ENCODE data around the gene TXNDC16. TPM values are rescaled to one million over a fixed set of nuclear protein-coding genes. Genes with fewer than 3 reads are reported as not detected.

TXNDC16 gene
- total RNA-seq, 1 donor from 2014 or later = 3.1 TPM

DNA sequence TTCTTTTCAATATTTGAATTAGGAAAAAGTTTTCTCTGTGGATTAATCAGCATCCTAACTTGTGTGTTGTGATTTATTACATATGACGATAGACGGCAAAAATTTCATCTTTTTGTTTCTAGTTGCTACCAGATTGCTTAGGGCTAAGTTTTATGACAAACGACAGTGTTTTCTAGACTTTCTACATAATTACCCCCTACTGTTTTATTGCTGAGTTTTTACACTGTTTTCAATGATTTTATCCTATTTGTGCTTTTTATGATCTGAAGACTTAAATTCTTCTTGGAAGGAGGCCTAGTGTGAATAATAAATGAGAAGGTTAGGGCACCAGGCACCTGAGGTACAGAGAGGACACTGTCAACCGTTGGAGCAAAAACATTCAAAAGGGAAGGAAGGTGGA is 88.1 kb downstream of the TXNDC16 start:
- intact Hi-C loops (cut with DNase I) = no loop called here
- ATAC-seq (ENCODE audit: poor library complexity) = no peak

DNA sequence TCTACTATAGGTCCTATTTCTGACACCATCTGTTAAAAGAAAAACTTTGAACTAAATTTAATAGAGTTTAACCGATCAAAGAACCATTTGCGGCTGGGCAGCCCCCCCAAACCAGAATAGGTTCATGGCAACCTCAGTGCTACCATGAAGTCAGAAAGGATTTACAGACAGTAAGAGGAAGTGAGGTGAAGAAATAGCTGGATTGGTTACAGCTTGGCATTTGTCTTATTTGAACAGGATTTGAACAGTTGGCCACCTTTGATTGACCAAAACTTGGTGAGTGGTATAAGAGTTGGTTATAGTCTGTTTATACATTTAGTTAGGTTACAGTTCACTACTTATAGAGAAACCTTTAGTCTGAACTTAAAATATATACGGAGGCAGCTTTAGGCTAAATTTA is 88.9 kb downstream of the TXNDC16 start:
- ATAC-seq (ENCODE audit: poor library complexity) (no peak), DNase-seq (no peak)
- intact Hi-C loops (cut with DNase I) = no loop called here

More for the DNA sequence above, 88.1 kb downstream of the TXNDC16 start:
- DNase-seq = no peak

DNA sequence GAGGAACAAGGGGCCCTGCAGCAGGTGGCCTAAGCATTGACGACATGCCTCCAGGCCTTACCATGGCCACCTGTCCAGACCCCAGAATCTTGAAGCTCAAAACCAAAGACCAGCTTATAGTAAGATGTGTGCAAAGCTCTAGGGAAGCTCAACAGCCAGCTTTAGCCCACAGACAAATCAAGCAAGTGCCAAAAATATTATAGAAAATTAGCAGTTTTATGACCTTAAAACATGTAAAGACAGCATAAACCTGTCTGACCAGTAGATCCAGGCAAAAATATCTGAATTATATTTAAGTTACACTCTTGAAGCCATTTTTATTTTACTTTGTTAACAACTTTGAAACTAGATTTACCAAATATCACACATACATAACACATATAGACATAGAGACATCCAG is 90.6 kb downstream of the TXNDC16 start:
- intact Hi-C loops (cut with DNase I) = no loop called here
- ATAC-seq (ENCODE audit: poor library complexity) (no peak), DNase-seq (no peak)

DNA sequence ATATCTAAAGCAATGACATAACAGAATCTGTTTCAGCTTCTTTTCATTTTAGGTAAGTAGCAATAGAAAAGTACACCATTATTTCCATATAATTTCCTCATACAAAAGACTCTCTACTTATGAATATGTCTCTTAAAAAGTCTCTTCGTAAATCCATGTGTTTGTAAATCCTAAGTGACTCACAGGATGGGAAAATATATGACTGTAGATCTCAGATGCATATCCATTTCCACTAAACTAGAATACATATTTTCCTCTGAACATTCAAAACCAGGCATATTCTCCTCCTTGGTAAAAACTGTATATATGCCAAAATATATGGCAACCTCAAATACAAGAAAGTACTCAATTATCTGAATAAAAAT is 93.6 kb downstream of the TXNDC16 start:
- intact Hi-C loops (cut with DNase I) = no loop called here
- no peak for ATAC-seq (ENCODE audit: poor library complexity)
- no peak for DNase-seq

DNA sequence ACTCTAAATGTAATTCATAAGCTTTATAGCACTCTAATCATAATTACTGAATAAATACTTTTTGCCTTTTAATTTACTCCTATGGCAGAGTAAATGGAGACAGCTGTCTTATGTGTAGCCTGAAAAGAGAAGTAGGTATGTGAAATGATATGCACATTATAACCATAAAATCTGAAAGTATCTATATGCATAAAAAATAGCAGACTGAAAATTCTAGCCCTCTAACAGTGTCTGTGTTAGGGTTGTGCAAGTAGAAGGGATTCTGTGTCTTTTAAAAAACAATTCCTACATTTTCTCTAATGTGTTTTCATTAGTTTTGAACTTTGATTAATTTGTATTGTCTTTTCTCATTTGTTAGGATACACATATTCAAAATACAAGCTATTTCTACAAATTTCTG is 94.9 kb downstream of the TXNDC16 start:
- intact Hi-C loops (cut with DNase I) = no loop called here
- ATAC-seq (ENCODE audit: poor library complexity) = no peak
- DNase-seq = no peak

DNA sequence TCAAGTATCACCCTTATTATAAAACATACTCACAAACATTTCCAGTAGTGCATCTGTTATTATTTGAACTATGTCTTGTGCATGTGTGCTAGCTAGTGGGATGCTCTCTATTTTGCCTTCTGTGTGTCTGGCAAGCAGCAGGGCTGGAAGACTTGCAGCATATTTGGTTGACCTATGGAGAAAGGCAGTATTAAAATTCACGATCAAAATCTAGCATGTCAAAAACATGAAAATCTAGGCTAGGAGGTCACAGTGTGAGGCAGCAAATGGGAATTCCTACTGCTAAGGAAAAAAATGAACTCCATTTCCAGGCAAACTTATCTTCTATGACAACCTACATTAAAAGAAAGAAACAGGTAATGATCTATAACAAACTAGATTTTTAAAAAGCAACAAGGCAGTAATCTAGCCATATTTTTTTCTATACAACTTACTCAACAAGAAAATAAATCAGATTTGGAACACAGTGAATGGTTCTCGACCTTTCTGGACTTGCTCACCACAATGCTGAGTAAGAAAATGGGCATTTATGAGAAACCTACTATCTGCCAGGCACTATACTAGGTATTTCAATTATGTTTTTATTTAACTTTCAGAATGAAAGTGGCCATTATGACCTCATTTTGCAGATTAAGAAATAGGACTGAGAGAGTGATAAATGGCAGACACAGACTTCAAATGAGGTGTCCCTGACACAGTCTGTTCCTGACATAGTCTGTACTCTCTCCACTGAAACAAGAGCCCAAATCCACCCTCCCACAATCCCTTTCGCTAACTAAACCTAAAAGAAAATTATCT is 96.8 kb downstream of the TXNDC16 start:
- ATAC-seq (ENCODE audit: poor library complexity) = no peak
- no peak for DNase-seq
- intact Hi-C loops (cut with DNase I) = no loop called here

DNA sequence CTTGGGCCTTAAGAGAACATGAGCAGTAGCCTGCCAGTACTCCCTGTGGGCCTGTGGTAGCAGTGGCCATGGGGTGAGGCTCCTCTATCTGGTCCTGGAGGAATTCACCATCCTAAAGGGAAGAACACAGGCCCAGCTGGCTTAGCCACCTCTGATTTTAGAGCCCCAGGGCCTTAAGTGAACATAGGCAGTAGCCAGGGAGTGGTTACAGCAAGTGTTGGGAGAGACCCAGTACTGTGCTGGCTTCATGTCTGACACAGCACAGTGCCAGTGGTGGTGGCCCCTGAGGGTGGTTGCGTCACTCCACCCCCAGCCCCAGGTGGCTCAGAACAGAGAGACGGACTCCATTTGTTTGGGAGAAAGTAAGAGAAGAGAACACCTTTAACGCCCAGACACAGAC is 105.1 kb downstream of the TXNDC16 start:
- ATAC-seq (ENCODE audit: poor library complexity) (no peak), DNase-seq (no peak)
- intact Hi-C loops (cut with DNase I) = no loop called here

DNA sequence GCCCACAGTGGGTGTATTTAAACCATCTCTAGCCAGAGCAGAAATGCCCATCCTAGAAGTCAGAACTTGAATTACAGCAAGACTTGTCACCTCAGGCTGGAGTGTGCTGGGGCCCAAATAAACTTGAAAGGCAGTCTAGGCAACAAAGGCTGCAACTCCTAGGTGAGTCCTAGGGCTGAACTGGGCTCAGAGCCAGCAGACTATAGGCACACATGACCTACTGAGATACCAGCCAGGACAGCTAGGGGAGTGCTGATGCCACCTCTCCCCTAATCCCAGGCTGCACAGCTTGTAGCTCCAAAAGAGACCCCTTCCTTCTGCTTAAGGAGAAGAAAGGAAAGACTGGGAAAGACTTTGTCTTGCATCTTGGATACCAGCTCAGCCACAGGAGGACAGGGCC is 106.0 kb downstream of the TXNDC16 start:
- intact Hi-C loops (cut with DNase I) = no loop called here
- ATAC-seq (ENCODE audit: poor library complexity) (no peak), DNase-seq (no peak)

DNA sequence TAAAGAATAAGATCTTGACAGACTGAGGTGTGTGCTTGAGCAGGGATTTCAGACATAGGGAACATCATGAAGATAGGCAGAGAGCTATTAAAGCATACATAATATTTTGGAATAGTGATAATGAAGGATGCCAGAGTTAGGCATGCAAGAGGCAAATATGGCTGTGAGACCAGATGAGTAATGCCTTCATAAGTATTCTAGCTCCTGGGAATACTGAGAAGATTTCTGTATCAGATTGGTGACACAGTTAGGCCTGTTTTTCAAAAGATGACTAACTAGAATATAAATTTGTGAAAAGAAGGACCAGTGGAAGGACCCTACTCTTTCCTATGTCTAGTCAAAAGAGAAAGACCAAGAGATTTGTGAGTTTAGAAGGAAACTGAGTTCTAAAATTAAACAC is 108.8 kb downstream of the TXNDC16 start:
- ATAC-seq (ENCODE audit: poor library complexity) (no peak), DNase-seq (no peak)
- intact Hi-C loops (cut with DNase I) = no loop called here

DNA sequence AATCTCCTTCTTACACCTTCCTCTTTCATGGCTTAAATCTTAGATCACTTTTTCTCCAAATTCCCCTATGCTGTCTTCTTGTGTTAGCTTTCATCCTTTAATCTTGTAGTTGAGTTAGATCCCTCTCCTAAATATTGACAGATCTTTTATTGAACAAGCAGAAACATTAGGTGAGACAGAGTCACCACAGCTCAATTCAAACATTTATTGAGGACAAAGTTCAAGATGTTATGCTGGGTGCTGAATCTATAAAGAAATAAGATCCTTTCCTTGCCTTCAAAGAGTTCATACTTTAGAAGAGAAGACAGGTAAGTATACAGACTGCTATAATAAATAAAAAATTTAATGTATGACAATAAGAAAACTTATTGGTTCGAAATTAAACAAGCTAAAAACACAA is 109.7 kb downstream of the TXNDC16 start:
- intact Hi-C loops (cut with DNase I) = no loop called here
- ATAC-seq (ENCODE audit: poor library complexity) = no peak

DNA sequence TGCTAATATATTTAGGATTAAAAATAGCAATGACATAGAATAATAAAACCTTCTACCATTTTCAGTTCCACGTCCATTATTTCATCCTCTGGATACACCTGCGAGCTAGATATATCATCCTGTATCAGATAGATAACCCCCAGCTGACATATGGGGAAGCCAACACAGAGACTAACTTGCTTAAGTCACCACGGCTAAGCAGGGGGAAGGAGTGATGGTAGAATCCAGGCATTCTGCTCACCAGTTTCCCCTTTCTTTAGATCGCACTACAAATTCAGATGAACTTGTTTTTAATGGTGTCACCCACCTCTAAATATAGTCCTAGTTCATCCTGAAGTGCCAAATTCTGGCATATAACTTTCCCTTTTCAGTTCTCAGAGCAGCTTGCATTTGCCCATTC is 110.1 kb downstream of the TXNDC16 start:
- DNase-seq (no peak), ATAC-seq (ENCODE audit: poor library complexity) (no peak)
- intact Hi-C loops (cut with DNase I) = no loop called here

More for the DNA sequence above, 109.7 kb downstream of the TXNDC16 start:
- no peak for DNase-seq

DNA sequence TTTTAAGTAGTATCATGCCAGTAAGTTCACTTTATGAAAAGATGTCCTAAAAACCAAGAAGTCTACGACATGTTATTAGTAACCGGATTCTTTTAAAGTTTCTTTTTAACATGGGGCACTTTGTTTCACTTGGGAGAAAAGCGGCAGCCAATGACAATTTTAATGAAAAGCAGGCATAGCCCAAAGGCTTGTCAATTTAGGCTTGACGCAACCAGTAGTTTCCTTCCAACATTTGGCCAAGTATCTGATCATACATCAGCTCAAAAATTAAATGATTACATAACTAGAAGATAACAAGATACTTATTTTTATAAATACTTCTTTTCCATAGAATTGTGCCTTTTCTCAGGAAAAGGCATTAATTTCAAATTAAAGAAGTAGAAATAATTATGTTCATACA is 112.8 kb downstream of the TXNDC16 start:
- intact Hi-C loops (cut with DNase I) = no loop called here
- ATAC-seq (ENCODE audit: poor library complexity) (no peak), DNase-seq (no peak)

DNA sequence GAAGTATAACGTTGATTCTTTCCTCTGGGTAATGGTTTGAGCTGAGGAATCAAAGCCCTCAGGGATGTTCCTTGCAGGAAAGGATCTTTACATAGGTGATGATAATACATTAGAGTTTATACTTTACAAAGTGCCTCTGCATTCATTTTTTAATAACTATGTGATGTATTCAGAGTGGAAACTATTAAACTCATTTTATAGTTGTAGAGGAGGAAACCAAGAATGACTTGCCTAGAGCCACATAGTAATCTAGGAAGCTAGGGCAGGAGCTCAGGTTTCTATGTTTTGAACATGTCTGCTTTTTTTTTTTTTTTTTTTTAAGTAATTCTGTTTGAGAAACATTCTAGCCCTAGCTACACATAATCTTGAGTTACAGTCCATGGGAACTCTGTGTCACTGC is 117.3 kb downstream of the TXNDC16 start:
- intact Hi-C loops (cut with DNase I) = no loop called here
- ATAC-seq (ENCODE audit: poor library complexity) (no peak), DNase-seq (no peak)

DNA sequence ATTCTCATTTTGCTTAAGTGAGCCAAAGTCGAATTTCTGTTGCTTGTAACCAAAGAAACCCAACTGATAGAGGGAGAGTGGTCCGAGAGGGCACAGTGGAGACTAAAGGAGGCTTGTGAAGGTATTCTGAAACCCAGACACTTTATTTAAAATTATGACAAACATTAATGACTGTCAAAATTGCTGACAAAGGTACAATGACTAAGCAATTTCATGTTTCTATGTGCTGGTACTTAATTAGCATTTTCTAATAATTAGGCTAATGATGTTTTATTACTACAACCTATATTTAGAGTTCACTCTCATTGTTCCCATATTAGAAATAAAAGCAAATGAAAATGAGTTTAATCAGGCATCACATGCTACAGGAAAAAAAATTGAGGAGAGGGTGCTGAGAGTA is 121.8 kb downstream of the TXNDC16 start:
- intact Hi-C loops (cut with DNase I) = no loop called here
- no peak for ATAC-seq (ENCODE audit: poor library complexity)
- no peak for DNase-seq

DNA sequence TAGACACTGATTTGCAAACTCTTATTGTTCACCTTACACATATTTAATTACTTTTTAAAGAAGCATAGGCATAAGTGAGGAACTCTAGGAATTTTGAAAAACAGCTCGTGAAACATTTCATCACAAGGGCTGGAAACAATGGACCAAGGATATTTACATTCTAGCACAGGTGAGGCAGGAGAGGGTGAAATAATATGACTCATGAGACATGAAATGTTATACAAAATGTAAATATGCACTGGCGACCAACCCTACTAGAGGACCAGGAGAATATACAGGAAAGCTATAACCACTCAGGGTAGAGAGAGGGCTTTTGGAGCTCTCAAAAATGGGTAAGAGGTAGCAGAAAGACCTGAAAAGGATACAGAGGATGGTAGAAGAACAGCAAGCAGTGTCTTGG is 122.9 kb downstream of the TXNDC16 start:
- ATAC-seq (ENCODE audit: poor library complexity) = no peak
- intact Hi-C loops (cut with DNase I) = no loop called here
- no peak for DNase-seq

DNA sequence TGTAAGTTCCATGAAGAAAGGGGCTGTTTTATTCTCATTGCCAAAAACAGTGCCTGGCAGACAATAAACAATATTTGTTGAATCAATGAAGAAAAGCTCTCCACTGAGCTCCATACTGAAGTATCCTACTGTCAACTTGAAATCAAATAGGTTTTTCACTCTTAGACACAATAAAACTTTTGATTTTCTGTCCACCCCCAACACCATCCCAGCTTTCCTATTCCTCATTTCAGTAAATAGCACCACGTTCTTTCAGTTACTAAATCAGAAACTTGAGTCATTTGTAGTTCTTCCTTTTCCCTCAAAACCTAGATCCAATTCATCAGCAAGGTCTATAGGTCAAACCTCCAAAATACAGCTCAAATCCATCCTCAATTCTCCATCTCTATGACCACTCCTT is 124.8 kb downstream of the TXNDC16 start:
- DNase-seq = no peak
- intact Hi-C loops (cut with DNase I) = no loop called here
- ATAC-seq (ENCODE audit: poor library complexity) = no peak

DNA sequence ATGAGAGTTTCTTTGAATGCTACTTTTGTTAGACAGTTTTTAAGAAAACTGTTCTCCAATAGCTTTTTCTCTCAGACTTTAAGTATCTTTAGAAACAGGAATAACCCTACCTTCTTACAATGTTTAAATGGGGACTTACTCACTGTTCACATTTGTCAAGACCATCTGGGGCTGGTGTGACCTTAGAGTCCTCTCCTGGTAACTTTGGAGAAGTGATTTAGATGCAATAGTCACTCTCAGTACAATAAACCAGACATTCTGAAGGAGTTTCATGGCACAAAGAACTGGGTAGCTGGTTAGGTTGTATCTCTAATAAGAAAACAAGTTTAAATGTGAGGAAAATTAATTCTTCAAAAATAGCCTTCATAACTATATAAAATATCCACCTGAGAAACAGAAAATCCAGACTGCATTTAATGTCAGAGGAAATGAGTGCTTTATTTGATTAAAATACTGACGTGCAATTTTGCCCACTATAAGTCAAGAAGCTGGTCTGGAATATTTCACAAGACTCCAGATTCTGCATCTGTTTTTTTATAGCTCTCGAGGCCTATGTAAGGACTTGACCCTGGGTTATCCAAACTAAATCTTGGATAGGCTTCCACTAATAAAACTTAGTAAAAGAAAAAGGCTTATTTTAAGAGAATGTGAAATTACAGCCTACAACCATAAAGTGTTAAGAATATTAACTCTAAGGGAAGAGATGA is 129.5 kb downstream of the TXNDC16 start:
- ATAC-seq (ENCODE audit: poor library complexity) (no peak), DNase-seq (no peak)
- intact Hi-C loops (cut with DNase I) = no loop called here

DNA sequence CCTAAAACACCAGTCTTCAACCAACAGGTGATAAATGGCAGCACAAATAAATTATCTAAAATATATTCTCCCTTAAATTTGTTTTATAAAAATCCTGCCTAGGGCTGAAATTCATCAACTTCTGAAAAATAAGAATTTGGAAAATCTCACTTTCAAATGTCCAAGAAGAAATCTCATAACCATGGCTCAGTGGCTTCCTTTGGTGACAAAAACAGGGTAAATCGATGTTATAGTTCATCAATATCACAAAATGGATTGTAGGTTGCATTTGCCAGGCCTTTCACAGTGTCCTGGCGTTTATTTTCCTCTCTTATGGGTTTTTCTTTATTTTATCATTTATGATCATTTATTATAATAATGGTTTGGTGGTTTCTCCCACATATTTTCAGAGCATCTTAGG is 135.2 kb downstream of the TXNDC16 start:
- DNase-seq = no peak
- no peak for ATAC-seq (ENCODE audit: poor library complexity)
- intact Hi-C loops (cut with DNase I) = no loop called here

DNA sequence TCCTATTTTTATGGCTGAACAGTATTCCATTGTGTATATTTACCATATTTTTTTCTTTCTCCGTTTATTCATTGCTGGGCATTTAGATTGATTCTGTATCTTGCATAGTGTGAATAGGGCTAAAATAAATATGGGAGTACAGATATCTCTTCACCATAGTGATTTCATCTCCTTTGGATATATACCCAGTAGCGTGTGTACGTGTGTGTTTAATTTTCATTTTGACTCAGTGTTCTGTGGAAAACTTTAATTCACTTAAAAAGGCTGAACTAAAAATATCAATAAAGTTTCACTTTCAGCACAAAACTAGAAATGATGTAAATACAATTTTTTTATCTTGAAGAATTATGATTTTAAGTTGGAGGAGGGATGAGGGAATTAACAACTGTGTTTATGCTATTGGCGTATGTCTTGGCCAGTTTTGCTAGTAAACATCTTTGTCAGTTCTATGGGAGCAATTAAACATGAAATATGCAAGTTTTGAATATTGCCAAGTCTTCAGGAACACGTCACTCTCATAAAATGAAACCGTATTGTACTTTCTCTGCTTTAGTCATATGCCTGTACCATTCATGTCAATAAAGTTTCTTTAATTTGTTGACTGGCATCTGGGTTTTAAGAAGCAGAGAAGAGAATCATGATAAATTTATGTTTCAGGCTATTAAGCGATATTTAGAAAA is 138.4 kb downstream of the TXNDC16 start:
- no peak for ATAC-seq (ENCODE audit: poor library complexity)
- DNase-seq = no peak
- intact Hi-C loops (cut with DNase I) = no loop called here

DNA sequence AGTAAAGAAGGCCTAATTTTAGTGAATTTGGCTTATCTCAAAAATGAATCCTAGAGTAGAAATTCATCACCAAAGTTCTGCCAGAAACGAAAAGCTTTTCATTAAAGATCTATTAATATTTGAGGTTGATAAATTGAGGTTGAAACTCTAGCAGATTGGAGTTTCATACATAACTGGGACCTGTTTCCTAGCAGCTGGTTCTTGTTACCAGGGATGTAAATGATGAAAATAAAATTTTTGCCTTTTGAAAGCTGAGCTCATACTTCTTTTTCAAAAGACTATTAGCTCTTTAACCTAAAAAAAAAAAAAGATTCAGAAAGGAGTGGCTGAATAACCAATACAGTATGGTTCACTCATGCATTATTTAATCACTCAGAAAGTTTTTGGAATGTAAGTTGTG is 139.9 kb downstream of the TXNDC16 start:
- intact Hi-C loops (cut with DNase I) = no loop called here
- no peak for DNase-seq
- ATAC-seq (ENCODE audit: poor library complexity) = no peak

All from Right ventricle myocardium superior (tissue), 1 donor.